Endometrial microvascular endothelial cells (primary cell): Measurements from ENCODE around the gene ANGPTL4. TPM values are rescaled to one million over a fixed set of nuclear protein-coding genes. Genes with fewer than 3 reads are reported as not detected.
"Not testable (repeated sequence)": the region's sequence is repeated elsewhere in the genome, so short reads cannot be mapped to it uniquely, and the experiment has no call there.

ENCODE experiments used
- in situ Hi-C: cut with HindIII; loops from 2 replicates; pipeline ENCODE4 v1.10.0; 2017; ENCODE audit warnings: low sequenced_read_pairs, low pct_unique_long_range_greater_than_20kb; ENCODE audit errors: inconsistent ontology term
- total RNA-seq: library from RNA; depleted of rRNA; stranded (reverse); fragments of >200 nt; gene quantifications from one replicate; pipeline ENCODE4 v1.2.3, GENCODE V29; 2015; ENCODE audit errors: inconsistent ontology term

ANGPTL4 gene, protein sequence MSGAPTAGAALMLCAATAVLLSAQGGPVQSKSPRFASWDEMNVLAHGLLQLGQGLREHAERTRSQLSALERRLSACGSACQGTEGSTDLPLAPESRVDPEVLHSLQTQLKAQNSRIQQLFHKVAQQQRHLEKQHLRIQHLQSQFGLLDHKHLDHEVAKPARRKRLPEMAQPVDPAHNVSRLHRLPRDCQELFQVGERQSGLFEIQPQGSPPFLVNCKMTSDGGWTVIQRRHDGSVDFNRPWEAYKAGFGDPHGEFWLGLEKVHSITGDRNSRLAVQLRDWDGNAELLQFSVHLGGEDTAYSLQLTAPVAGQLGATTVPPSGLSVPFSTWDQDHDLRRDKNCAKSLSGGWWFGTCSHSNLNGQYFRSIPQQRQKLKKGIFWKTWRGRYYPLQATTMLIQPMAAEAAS
- total RNA-seq, result 159 TPM

DNA sequence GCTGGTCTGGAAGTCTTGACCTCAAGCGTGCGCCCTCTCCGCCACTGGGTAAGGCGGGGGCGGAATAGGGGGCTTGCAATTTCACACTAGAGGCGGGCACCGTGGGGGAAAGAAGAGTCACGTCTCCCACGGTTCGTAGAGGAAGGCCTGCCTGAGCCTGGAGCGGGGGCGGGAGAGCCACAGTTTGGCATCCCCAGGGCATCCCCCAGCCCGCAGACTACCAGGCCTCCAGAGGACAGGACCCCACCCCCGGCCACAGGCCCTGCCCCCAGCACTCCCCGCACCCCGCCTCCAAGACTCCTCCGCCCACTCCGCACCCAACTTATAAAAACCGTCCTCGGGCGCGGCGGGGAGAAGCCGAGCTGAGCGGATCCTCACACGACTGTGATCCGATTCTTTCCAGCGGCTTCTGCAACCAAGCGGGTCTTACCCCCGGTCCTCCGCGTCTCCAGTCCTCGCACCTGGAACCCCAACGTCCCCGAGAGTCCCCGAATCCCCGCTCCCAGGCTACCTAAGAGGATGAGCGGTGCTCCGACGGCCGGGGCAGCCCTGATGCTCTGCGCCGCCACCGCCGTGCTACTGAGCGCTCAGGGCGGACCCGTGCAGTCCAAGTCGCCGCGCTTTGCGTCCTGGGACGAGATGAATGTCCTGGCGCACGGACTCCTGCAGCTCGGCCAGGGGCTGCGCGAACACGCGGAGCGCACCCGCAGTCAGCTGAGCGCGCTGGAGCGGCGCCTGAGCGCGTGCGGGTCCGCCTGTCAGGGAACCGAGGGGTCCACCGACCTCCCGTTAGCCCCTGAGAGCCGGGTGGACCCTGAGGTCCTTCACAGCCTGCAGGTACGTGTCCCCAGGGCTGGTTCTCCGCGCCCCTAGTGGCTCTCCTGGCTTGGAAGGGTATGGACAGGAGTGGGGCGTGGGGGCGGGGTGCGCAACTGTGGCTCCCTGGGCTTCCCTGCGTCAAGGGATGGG is at the start of gene ANGPTL4:
Gene ANGPTL4 (plus strand): TSS at position 353 of the 969 bp plus-strand sequence. CDS start 167 bp downstream, at position 520.
- in situ Hi-C loops, result no loop called here

DNA sequence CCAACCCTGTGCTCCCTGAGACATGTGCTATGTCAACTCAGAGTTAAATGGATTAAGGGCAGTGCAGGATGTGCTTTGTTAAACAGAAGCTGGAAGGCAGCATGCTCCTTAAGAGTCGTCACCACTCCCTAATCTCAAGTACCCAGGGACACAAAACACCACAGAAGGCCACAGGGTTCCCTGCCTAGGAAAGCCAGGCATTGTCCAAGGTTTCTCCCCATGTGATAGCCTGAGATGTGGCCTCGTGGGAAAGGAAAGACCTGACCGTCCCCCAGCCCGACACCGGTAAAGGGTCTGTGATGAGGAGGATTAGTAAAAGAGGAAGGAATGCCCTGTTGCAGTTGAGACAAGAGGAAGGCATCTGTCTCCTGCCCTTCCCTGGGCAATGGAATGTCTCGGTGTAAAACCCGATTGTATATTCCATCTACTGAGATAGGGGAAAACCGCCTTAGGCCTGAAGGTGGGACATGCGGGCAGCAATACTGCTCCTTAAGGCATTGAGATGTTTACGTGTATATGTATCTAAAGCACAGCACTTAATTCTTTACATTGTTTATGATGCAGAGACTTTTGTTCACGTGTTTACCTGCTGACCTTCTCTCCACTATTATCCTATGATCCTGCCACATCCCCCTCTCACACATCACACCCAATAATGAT is 48.8 kb upstream of the ANGPTL4 start:
- in situ Hi-C loops, result not testable (repeated sequence)

DNA sequence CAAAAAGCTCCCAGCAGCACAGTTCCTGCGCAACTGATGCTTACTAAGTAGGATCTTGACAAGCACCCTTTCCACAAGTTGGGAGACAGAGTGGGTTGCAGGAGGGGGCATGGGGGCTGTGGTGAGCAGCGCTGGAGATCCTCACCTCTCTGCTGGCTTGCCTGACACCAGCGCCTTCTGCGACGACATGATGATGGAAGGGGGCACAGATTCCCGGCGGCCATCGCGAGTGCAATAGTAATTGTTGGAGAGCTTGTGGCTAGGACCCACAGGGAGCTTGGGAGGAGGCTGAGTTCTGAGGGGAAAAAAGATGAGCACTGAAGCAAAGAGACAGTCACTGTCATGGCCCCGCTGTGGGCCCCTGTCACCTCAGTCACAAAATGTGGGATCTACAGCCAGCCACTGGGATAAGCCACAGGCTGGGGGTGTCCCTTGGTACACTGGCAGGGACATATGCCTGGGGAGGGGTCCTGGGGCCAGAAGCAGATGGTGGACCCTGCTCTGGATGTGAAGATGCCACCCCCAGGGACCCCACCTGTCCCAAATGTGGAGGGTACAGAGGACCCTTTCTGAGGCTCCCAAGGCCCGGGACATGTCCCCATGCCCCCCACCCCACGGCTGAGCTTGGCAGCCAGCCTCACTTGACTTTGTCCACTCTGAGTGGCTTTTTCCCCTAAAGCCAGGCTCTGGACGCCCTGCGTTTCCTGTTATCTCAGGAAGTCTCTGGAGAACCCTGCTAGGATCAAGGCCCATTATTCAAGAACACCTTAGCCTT is 47.4 kb upstream of the ANGPTL4 start:
- in situ Hi-C loops, result no loop called here

DNA sequence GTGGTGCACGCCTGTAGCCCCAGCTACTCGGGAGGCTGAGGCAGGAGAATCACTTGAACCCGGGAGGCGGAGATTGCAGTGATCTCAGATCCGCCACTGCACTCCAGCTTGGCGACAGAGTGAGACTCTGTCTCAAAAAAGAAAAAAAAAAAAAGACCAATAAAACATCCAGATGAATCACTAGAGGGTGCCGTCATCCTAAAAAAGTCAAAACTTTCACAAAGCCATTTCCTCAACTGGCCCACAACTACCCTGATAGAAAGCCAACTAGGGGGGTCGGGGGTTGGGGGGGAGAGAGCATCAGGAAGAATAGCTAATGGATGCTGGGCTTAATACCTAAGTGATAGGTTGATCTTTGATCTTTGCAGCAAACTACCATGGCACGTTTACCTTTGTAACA is 45.1 kb upstream of the ANGPTL4 start:
- in situ Hi-C loops, result not testable (repeated sequence)

DNA sequence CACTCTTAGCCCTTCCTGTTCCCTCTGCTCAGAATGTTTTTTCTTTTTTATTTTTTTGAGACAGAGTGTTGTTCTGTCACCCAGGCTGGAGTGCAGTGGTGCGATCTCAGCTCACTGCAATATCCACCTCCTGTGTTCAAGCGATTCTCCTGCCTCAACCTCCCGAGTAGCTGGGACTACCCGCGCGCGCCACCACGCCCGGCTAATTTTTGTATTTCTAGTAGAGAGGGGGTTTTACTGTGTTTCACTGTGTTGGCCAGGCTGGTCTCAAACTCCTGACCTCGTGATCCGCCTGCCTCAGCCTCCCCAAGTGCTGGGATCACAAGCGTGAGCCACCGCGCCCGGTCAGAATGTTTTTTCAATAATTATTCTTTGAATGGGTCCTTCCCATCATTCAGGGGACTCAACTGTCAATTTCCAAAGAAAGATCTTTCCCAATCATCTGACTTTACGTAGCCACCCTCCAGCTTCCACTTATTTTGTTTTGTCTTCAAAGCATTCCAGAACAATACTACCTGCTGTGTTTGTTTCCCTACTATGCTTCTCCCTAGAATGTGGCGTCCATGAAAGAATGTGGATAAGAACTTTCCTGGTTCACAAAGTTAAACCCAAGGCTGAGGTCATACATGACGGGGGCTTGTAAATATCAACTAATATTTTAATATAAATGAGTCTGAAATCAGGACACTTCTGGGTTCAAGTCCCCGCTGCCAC is 44.0 kb upstream of the ANGPTL4 start:
- in situ Hi-C loops, result no loop called here

DNA sequence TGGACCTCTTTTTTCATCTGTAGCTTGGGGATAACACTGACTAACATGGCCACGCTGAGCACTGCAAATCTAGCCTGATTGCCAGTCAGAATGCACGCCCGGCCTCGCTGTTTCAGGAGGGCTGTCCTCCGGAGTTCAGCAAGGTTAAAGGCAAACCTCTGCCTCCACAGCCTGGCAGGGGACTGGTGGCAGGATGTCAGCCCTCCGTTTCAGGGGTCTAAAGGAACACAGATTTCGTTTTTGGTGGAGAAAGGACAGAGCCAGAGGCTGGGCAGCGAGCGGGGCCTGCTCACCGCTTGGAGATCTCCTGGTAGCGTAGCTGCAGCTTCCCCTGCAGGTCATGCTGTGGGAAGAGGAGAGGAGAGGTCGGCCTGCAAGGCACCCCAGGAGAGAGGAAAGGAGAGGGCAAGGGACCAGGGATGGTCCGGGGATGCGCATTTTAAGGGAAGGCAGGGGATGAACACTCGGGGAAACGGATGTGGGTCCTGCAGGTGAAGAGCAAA is 43.3 kb upstream of the ANGPTL4 start:
- in situ Hi-C loops, result no loop called here

DNA sequence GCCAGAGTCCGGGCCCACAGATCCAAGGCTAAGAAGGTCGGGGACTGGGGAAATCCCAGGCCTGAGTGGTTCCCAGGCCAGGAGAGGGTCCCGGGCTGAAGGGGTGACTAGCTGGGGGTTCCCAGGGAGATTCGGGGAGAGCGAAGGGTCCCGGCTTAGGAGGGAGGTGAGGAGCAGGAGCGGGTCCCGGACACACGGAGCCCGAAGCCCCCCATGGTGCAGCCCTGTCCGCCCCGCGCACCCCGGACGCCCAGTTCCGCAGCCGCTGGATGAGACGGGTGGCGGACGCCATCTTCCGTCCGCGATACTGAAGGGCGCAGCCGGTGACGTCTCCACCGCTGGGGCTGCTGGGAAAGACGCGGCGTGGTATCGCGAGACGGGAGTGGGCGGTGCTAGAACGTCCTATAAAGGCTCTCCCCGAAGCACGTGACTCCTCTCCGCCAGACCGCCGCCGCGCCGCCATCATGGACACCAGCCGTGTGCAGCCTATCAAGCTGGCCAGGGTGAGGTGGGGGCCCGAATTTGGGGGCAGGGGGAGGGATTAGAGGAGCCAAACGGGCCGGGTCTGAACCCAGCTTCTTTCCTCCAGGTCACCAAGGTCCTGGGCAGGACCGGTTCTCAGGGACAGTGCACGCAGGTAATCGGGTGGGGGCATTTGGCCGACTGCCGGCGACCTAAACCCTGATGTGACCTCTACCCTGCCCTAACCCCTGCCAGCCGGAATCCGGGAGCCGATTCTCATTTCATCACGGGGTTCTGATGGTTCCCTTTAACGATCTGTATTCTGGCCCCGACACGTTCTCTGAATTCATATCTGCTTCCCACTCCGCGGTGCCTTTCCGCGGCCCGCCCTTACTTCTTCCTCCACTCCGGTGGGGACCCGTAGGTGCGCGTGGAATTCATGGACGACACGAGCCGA is 42.6 kb upstream of the ANGPTL4 start, which contains the start of the genes NDUFA7 and RPS28:
Gene NDUFA7 (minus strand): TSS at position 309 of the 919 bp plus-strand sequence. CDS start 17 bp downstream, at position 292.
Gene RPS28 (plus strand): TSS at position 430 of the 919 bp plus-strand sequence. CDS start 35 bp downstream, at position 465.
- in situ Hi-C loops, result no loop called here

DNA sequence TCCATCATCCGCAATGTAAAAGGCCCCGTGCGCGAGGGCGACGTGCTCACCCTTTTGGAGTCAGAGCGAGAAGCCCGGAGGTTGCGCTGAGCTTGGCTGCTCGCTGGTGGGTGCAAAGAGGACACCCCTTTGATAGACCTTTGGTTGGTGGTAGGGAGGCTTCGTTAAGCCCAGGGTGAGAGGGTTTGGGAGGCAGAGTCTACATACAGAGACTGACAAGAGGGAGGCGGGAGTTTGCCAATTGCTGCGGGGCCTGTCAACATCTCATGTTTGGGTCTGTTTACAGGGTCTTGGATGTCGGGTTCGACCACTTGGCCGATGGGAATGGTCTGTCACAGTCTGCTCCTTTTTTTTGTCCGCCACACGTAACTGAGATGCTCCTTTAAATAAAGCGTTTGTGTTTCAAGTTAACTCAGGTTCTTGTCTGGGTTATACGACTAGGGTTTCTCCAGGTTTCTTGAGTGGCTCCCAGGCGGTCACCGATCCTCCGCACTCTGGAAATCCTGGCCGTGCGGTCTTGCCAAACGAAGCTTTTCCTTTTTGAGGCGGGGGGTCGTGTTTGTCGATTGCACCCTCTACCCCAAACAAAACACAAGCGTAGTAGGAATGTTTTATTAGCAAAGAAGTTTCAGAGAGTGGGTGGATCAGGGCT is 41.8 kb upstream of the ANGPTL4 start:
- in situ Hi-C loops, result no loop called here

DNA sequence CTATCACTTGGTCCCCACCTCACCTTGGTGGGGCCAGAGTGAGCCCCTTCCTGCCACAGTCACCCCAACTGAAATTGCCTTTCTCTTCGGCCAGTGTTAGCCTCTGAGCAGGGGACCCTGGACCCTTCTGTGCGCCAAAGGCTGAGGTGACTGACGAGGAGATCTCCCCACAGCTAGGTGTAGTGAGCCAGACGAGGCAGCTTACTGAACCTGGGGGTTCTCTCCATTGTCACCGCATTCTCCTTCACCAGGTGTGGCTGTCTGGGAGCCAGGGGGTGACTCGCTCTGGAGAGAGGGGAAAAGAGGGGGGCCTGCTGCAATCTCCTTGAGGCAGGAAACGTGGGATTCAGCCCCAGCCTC is 41.3 kb upstream of the ANGPTL4 start:
- in situ Hi-C loops, result no loop called here

DNA sequence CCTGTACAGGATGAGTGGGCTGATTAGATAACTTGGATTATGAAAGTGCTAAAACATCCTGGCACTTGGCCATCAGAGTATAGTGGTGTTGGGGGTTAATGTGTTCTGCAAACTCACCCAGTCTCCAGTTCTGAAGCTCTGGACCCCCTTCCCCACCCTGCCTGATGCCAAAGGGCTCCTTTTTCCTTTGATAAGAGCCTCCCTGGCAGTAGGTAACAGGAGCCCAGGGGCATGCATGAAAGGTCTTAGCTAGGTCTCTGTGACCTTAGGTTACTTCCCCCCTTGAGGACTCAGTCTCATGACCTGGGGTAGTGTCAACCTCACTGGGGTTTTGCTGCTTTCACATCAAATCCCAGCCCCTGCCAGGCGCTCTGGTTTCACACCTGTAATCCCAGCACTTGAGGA is 40.2 kb upstream of the ANGPTL4 start:
- in situ Hi-C loops, result no loop called here

DNA sequence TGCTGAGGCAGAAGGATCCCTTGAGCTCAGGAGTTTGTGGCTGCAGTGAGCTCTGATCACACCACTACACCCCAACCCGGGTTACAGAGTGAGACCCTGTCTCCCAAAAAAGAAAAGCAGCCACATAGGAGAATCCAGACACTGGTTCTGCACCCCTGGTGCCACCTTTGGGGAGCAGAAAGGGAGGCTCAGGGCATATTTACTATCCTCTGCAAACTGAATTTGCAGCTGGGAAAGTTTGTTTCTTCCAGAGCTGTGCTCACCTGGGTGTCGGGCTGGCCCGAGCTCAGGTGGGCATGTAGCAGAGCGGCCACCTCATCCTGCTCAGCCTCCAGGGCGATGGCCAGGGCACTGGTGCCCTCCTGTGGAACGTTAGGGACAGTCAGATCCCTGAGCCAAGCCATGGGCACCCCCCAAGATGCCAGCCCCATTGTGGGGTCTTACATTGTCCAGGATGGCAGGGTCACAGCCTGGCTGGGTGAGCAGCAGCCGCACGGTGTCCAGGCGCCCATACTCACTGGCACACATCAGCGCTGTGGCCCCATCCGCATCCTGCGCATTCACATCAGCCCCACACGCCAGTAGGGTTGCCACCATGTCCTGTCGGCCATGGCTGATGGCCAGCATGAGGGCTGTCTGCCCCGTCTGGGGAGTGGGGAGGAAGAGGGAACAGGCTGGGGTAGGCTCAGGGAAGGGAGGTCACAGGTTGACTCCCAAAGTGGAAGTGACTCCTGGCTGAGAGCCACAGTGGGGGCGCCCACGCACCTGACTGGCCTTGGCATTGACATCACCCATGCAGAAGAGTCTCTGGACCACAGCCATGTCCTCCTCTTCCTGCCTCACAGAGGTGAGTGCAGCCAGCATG is 39.5 kb upstream of the ANGPTL4 start:
- in situ Hi-C loops, result no loop called here

DNA sequence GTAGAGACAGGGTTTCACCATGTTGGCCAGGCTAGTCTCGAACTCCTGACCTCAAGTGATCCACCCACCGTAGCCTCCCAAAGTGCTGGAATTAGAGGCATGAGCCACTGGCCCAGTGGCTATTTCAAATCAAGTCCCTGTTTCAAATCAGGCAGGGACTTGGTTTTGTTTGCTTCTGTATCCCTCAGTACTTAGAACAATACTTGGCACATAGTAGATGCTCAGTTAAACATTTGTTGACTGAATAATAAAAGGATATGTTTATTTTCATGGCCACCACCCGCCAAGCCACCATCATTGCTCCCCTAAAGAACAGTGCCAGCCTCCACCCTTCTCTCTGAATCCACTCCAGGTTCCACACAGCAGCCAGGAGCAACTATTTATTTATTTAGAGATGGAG is 38.5 kb upstream of the ANGPTL4 start:
- in situ Hi-C loops, result no loop called here

DNA sequence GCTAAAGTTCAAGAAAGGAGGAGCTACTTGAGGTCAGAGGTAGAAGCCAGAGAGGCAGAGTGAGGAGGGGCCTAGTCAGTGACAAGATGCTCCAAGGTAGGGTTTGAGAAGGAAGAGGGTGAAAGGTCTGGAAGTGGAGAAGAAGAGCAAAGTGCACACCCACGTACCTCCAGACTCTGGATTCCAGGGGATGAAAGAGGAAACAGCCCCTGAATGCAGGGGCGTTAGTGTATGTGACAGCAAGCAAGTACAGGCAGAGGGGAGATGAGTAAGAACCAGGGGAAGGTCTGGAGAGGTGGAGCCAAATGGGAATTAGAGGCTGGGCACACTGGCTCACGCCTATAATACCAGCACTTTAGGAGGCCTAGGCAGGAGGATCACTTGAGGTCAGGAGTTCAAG is 34.0 kb upstream of the ANGPTL4 start:
- in situ Hi-C loops, result no loop called here

DNA sequence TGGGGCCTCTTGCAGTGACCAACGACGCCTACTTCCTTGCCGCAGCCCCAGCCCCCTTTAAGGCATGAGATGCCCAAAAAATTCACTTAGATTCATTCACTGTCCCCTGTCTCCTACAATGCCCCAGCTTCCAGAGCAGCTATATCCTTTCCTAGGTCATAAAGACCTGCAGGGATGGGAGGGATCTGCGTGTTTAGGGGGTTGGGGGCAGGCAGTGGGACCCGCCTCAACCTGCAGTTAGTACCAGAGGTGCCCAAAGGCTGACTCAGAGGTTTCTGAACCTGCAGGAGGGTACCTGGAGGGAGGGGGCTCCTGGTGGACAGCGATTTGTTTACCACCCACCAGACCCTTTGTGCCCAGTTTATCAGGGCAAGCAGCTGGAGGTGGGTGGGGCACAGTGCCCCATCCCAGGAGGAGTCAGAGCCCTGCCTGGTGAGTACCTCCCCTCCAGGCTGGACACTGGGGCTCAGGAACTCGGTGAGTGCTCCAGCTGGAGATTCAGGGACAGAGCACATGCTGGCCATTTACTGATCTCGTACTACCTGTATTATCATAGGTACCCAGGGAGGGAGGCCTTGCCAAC is 32.6 kb upstream of the ANGPTL4 start:
- in situ Hi-C loops, result no loop called here
